ENCODE results near the gene UBXN6. TPM values are rescaled to one million over a fixed set of nuclear protein-coding genes. Genes with fewer than 3 reads are reported as not detected.

Gene UBXN6
- polyA plus RNA-seq, 3 donors from 2014 or later = 4.7 to 8.3 (median 6.3) TPM

- Mint-ChIP-seq H3K4me1 (no peaks in the 10 kb centered on the region), H3K27ac (no peak overlapping the region), H3K36me3 (peaks cover 0 to under 1% (median 0%) of the 10 kb centered on the region in 3 donors), H3K27me3 (ENCODE audit: low read depth in 3 of 3) (no peaks in the 10 kb centered on the region), H3K4me3 (no peak overlapping the region), H3K9me3 (no peaks in the 10 kb centered on the region)
- DNase-seq = no peak
Observed at GRCh38 chr19:4499855-4500254, 42.3 kb upstream of the UBXN6 start.

- Mint-ChIP-seq H3K4me1 (no peaks in the 10 kb centered on the region), H3K27me3 (ENCODE audit: low read depth in 3 of 3) (no peaks in the 10 kb centered on the region), H3K36me3 (peaks cover 0 to 4% (median 0%) of the 10 kb centered on the region in 3 donors), H3K4me3 (no peak overlapping the region), H3K9me3 (no peaks in the 10 kb centered on the region), H3K27ac (no peak overlapping the region)
- no peak for DNase-seq
Observed at GRCh38 chr19:4499318-4499717, 41.7 kb upstream of the UBXN6 start.

GRCh38 chr19:4498694-4499093 lies 41.1 kb upstream of the UBXN6 start:
- no peak for DNase-seq
- Mint-ChIP-seq H3K9me3 (no peaks in the 10 kb centered on the region), H3K4me1 (no peaks in the 10 kb centered on the region), H3K4me3 (no peak overlapping the region), H3K27me3 (ENCODE audit: low read depth in 3 of 3) (no peaks in the 10 kb centered on the region), H3K36me3 (peaks cover 0 to 4% (median 0%) of the 10 kb centered on the region in 3 donors), H3K27ac (no peak overlapping the region)

- DNase-seq = no peak
- Mint-ChIP-seq H3K9me3 (no peaks in the 10 kb centered on the region), H3K27ac (no peak overlapping the region), H3K4me1 (no peaks in the 10 kb centered on the region), H3K4me3 (no peak overlapping the region), H3K27me3 (ENCODE audit: low read depth in 3 of 3) (no peaks in the 10 kb centered on the region), H3K36me3 (peaks cover 0 to 4% (median 0%) of the 10 kb centered on the region in 3 donors)
Observed at GRCh38 chr19:4497770-4498389, 40.3 kb upstream of the UBXN6 start.

- H3K36me3 Mint-ChIP-seq = peaks cover 0 to 4% (median 0%) of the 10 kb centered on the region in 3 donors
- no peak overlapping the region for H3K27ac Mint-ChIP-seq
- H3K4me3 Mint-ChIP-seq = no peak overlapping the region
- no peak for DNase-seq
- H3K27me3 Mint-ChIP-seq (ENCODE audit: low read depth in 3 of 3) = no peaks in the 10 kb centered on the region
- no peaks in the 10 kb centered on the region for H3K4me1 Mint-ChIP-seq
- H3K9me3 Mint-ChIP-seq = no peaks in the 10 kb centered on the region
Observed at GRCh38 chr19:4496304-4496703, 38.7 kb upstream of the UBXN6 start.

GRCh38 chr19:4495471-4495870 lies 37.9 kb upstream of the UBXN6 start:
- no peaks in the 10 kb centered on the region for H3K4me1 Mint-ChIP-seq
- no peak overlapping the region for H3K27ac Mint-ChIP-seq
- no peak for DNase-seq
- no peak overlapping the region for H3K4me3 Mint-ChIP-seq
- H3K9me3 Mint-ChIP-seq = no peaks in the 10 kb centered on the region
- H3K27me3 Mint-ChIP-seq (ENCODE audit: low read depth in 3 of 3) = no peaks in the 10 kb centered on the region
- peaks cover under 1 to 5% (median 3%) of the 10 kb centered on the region in 3 donors for H3K36me3 Mint-ChIP-seq

GRCh38 chr19:4494691-4495064 lies 37.1 kb upstream of the UBXN6 start:
- Mint-ChIP-seq H3K36me3 (peaks cover 4 to 8% (median 6%) of the 10 kb centered on the region in 3 donors), H3K9me3 (no peaks in the 10 kb centered on the region), H3K4me3 (no peak overlapping the region), H3K4me1 (no peaks in the 10 kb centered on the region), H3K27ac (no peak overlapping the region), H3K27me3 (ENCODE audit: low read depth in 3 of 3) (peaks cover 0 to 2% (median 0%) of the 10 kb centered on the region in 3 donors)
- no peak for DNase-seq

GRCh38 chr19:4493929-4494690 lies 36.5 kb upstream of the UBXN6 start:
- no peak for DNase-seq
- Mint-ChIP-seq H3K4me1 (no peaks in the 10 kb centered on the region), H3K4me3 (no peak overlapping the region), H3K27ac (no peak overlapping the region), H3K36me3 (peaks cover 4 to 8% (median 7%) of the 10 kb centered on the region in 3 donors), H3K27me3 (ENCODE audit: low read depth in 3 of 3) (peaks cover 0 to 2% (median 0%) of the 10 kb centered on the region in 3 donors), H3K9me3 (no peaks in the 10 kb centered on the region)

- peaks cover 4 to 8% (median 7%) of the 10 kb centered on the region in 3 donors for H3K36me3 Mint-ChIP-seq
- no peak overlapping the region for H3K4me3 Mint-ChIP-seq
- DNase-seq = no peak
- H3K27ac Mint-ChIP-seq = no peak overlapping the region
- H3K4me1 Mint-ChIP-seq = no peaks in the 10 kb centered on the region
- peaks cover 0 to 2% (median 0%) of the 10 kb centered on the region in 3 donors for H3K27me3 Mint-ChIP-seq (ENCODE audit: low read depth in 3 of 3)
- H3K9me3 Mint-ChIP-seq = no peaks in the 10 kb centered on the region
Observed at GRCh38 chr19:4493104-4493928, 35.7 kb upstream of the UBXN6 start.

- peaks cover 4 to 9% (median 7%) of the 10 kb centered on the region in 3 donors for H3K36me3 Mint-ChIP-seq
- no peak overlapping the region for H3K4me3 Mint-ChIP-seq
- peaks cover 0 to 2% (median 0%) of the 10 kb centered on the region in 3 donors for H3K27me3 Mint-ChIP-seq (ENCODE audit: low read depth in 3 of 3)
- H3K9me3 Mint-ChIP-seq = no peaks in the 10 kb centered on the region
- no peak for DNase-seq
- no peak overlapping the region for H3K27ac Mint-ChIP-seq
- H3K4me1 Mint-ChIP-seq = no peaks in the 10 kb centered on the region
Observed at GRCh38 chr19:4492337-4493103, 34.9 kb upstream of the UBXN6 start.

- no peak overlapping the region for H3K27ac Mint-ChIP-seq
- no peaks in the 10 kb centered on the region for H3K9me3 Mint-ChIP-seq
- H3K4me3 Mint-ChIP-seq = no peak overlapping the region
- H3K4me1 Mint-ChIP-seq = no peaks in the 10 kb centered on the region
- peaks cover 7 to 12% (median 7%) of the 10 kb centered on the region in 3 donors for H3K36me3 Mint-ChIP-seq
- peaks cover 0 to 2% (median 0%) of the 10 kb centered on the region in 3 donors for H3K27me3 Mint-ChIP-seq (ENCODE audit: low read depth in 3 of 3)
- no peak for DNase-seq
Observed at GRCh38 chr19:4491446-4491845, 33.9 kb upstream of the UBXN6 start.

- no peaks in the 10 kb centered on the region for H3K9me3 Mint-ChIP-seq
Observed at GRCh38 chr19:4488496-4488895, 30.9 kb upstream of the UBXN6 start.

GRCh38 chr19:4487572-4487971 lies 30.0 kb upstream of the UBXN6 start:
- DNase-seq = no peak
- Mint-ChIP-seq H3K9me3 (no peaks in the 10 kb centered on the region), H3K36me3 (peaks cover 11 to 17% (median 12%) of the 10 kb centered on the region in 3 donors), H3K27ac (no peak overlapping the region), H3K27me3 (ENCODE audit: low read depth in 3 of 3) (peaks cover 0 to 2% (median 0%) of the 10 kb centered on the region in 3 donors), H3K4me3 (no peak overlapping the region), H3K4me1 (no peaks in the 10 kb centered on the region)

More at GRCh38 chr19:4488496-4488895, 30.9 kb upstream of the UBXN6 start:
- Mint-ChIP-seq H3K27me3 (ENCODE audit: low read depth in 3 of 3) (peaks cover 0 to 2% (median 0%) of the 10 kb centered on the region in 3 donors), H3K27ac (no peak overlapping the region), H3K4me1 (no peaks in the 10 kb centered on the region), H3K36me3 (peaks cover 9 to 16% (median 12%) of the 10 kb centered on the region in 3 donors), H3K4me3 (no peak overlapping the region)
- no peak for DNase-seq
